ENCODE data around the gene WDR37.
"Not testable (repeated sequence)": the region's sequence is repeated elsewhere in the genome, so short reads cannot be mapped to it uniquely, and the experiment has no call there.

The WDR37 gene

GRCh38 chr10:1156616-1156886 lies 100.4 kb downstream of the WDR37 start:
- Histone ChIP-seq H3K9me3 (ENCODE audit: insufficient read depth, low read length) (no peaks in the 10 kb centered on the region), H3K4me1 (ENCODE audit: insufficient read depth, insufficient read length) (peaks cover 2% of the 10 kb centered on the region), H3K36me3 (ENCODE audit: insufficient read depth, insufficient read length, low read length) (no peaks in the 10 kb centered on the region), H3K9ac (ENCODE audit: insufficient read length, low read depth) (no peak overlapping the region), H3K27me3 (ENCODE audit: insufficient read depth, insufficient read length) (no peaks in the 10 kb centered on the region), H3K4me3 (ENCODE audit: insufficient read length, low read depth) (no peak overlapping the region)
- no peak for TF ChIP-seq SUZ12 (IDR thresholded peaks at IDR 0.05; ENCODE audit: extremely low read depth, insufficient read depth, insufficient read length)
- no peak for TF ChIP-seq ZNF274 (IDR thresholded peaks at IDR 0.05; ENCODE audit: low read depth, low read length)
- DNase-seq (ENCODE audit: low read depth, low spot score) = no peak

GRCh38 chr10:1156921-1157614 lies 100.9 kb downstream of the WDR37 start:
- Histone ChIP-seq H3K9me3 (ENCODE audit: insufficient read depth, low read length) (no peaks in the 10 kb centered on the region), H3K36me3 (ENCODE audit: insufficient read depth, insufficient read length, low read length) (no peaks in the 10 kb centered on the region), H3K27me3 (ENCODE audit: insufficient read depth, insufficient read length) (no peaks in the 10 kb centered on the region), H3K4me1 (ENCODE audit: insufficient read depth, insufficient read length) (peaks cover 2% of the 10 kb centered on the region), H3K9ac (ENCODE audit: insufficient read length, low read depth) (no peak overlapping the region), H3K4me3 (ENCODE audit: insufficient read length, low read depth) (no peak overlapping the region)
- no peak for DNase-seq (ENCODE audit: low read depth, low spot score)
- no peak for TF ChIP-seq SUZ12 (IDR thresholded peaks at IDR 0.05; ENCODE audit: extremely low read depth, insufficient read depth, insufficient read length)

GRCh38 chr10:1157615-1157933 lies 101.4 kb downstream of the WDR37 start:
- Histone ChIP-seq H3K27me3 (ENCODE audit: insufficient read depth, insufficient read length) (no peaks in the 10 kb centered on the region), H3K4me1 (ENCODE audit: insufficient read depth, insufficient read length) (peaks cover 2% of the 10 kb centered on the region), H3K9ac (ENCODE audit: insufficient read length, low read depth) (no peak overlapping the region), H3K9me3 (ENCODE audit: insufficient read depth, low read length) (no peaks in the 10 kb centered on the region), H3K36me3 (ENCODE audit: insufficient read depth, insufficient read length, low read length) (no peaks in the 10 kb centered on the region), H3K4me3 (ENCODE audit: insufficient read length, low read depth) (no peak overlapping the region)
- no peak for DNase-seq (ENCODE audit: low read depth, low spot score)
- TF ChIP-seq ZNF274 (IDR thresholded peaks at IDR 0.05; ENCODE audit: low read depth, low read length) (no peak), SUZ12 (IDR thresholded peaks at IDR 0.05; ENCODE audit: extremely low read depth, insufficient read depth, insufficient read length) (no peak), YY1 (IDR thresholded peaks at IDR 0.05; ENCODE audit: insufficient read depth, insufficient read length) (no peak)

- Histone ChIP-seq H3K9me3 (ENCODE audit: insufficient read depth, low read length) (no peaks in the 10 kb centered on the region), H3K4me3 (ENCODE audit: insufficient read length, low read depth) (no peak overlapping the region), H3K27me3 (ENCODE audit: insufficient read depth, insufficient read length) (no peaks in the 10 kb centered on the region), H3K4me1 (ENCODE audit: insufficient read depth, insufficient read length) (peaks cover 2% of the 10 kb centered on the region), H3K36me3 (ENCODE audit: insufficient read depth, insufficient read length, low read length) (no peaks in the 10 kb centered on the region), H3K9ac (ENCODE audit: insufficient read length, low read depth) (no peak overlapping the region)
- DNase-seq (ENCODE audit: low read depth, low spot score) = no peak
- TF ChIP-seq SUZ12 (IDR thresholded peaks at IDR 0.05; ENCODE audit: extremely low read depth, insufficient read depth, insufficient read length) (no peak), YY1 (IDR thresholded peaks at IDR 0.05; ENCODE audit: insufficient read depth, insufficient read length) (no peak), ZNF274 (IDR thresholded peaks at IDR 0.05; ENCODE audit: low read depth, low read length) (no peak)
Measured at GRCh38 chr10:1158066-1158465, 101.9 kb downstream of the WDR37 start.

- not testable (repeated sequence) for DNase-seq (ENCODE audit: low read depth, low spot score); H3K36me3 ChIP-seq (ENCODE audit: insufficient read depth, insufficient read length, low read length); H3K4me3 ChIP-seq (ENCODE audit: insufficient read length, low read depth); H3K9me3 ChIP-seq (ENCODE audit: insufficient read depth, low read length); H3K4me1 ChIP-seq (ENCODE audit: insufficient read depth, insufficient read length); H3K9ac ChIP-seq (ENCODE audit: insufficient read length, low read depth); H3K27me3 ChIP-seq (ENCODE audit: insufficient read depth, insufficient read length)
Measured at GRCh38 chr10:1158536-1158935, 102.4 kb downstream of the WDR37 start.

- no peaks in the 10 kb centered on the region for H3K27me3 ChIP-seq (ENCODE audit: insufficient read depth, insufficient read length)
- H3K9ac ChIP-seq (ENCODE audit: insufficient read length, low read depth) = no peak overlapping the region
Measured at GRCh38 chr10:1159131-1160061, 103.2 kb downstream of the WDR37 start.

GRCh38 chr10:1160561-1161314 lies 104.6 kb downstream of the WDR37 start:
- H3K9me3 ChIP-seq (ENCODE audit: insufficient read depth, low read length) = no peaks in the 10 kb centered on the region
- no peaks in the 10 kb centered on the region for H3K27me3 ChIP-seq (ENCODE audit: insufficient read depth, insufficient read length)
- TF ChIP-seq SUZ12 (IDR thresholded peaks at IDR 0.05; ENCODE audit: extremely low read depth, insufficient read depth, insufficient read length) = no peak
- no peak overlapping the region for H3K4me3 ChIP-seq (ENCODE audit: insufficient read length, low read depth)
- no peaks in the 10 kb centered on the region for H3K4me1 ChIP-seq (ENCODE audit: insufficient read depth, insufficient read length)
- H3K36me3 ChIP-seq (ENCODE audit: insufficient read depth, insufficient read length, low read length) = no peaks in the 10 kb centered on the region
- no peak overlapping the region for H3K9ac ChIP-seq (ENCODE audit: insufficient read length, low read depth)
- no peak for DNase-seq (ENCODE audit: low read depth, low spot score)

More at GRCh38 chr10:1159131-1160061, 103.2 kb downstream of the WDR37 start:
- TF ChIP-seq YY1 (IDR thresholded peaks at IDR 0.05; ENCODE audit: insufficient read depth, insufficient read length) (no peak), ZNF274 (IDR thresholded peaks at IDR 0.05; ENCODE audit: low read depth, low read length) (no peak)
- no peak for DNase-seq (ENCODE audit: low read depth, low spot score)
- Histone ChIP-seq H3K4me1 (ENCODE audit: insufficient read depth, insufficient read length) (peaks cover 1% of the 10 kb centered on the region), H3K9me3 (ENCODE audit: insufficient read depth, low read length) (no peaks in the 10 kb centered on the region), H3K36me3 (ENCODE audit: insufficient read depth, insufficient read length, low read length) (no peaks in the 10 kb centered on the region), H3K4me3 (ENCODE audit: insufficient read length, low read depth) (no peak overlapping the region)

- not testable (repeated sequence) for H3K4me1 ChIP-seq (ENCODE audit: insufficient read depth, insufficient read length); H3K4me3 ChIP-seq (ENCODE audit: insufficient read length, low read depth); H3K9me3 ChIP-seq (ENCODE audit: insufficient read depth, low read length); DNase-seq (ENCODE audit: low read depth, low spot score); H3K36me3 ChIP-seq (ENCODE audit: insufficient read depth, insufficient read length, low read length); H3K9ac ChIP-seq (ENCODE audit: insufficient read length, low read depth); H3K27me3 ChIP-seq (ENCODE audit: insufficient read depth, insufficient read length)
Measured at GRCh38 chr10:1161315-1161673, 105.1 kb downstream of the WDR37 start.

All from NT2/D1 (cell line).